HepG2 (cell line): Measurements from ENCODE around the gene ZCCHC9. TPM values are rescaled to one million over a fixed set of nuclear protein-coding genes. Genes with fewer than 3 reads are reported as not detected.

ENCODE experiments used
- ATAC-seq: fragments of 200-7000 bp; cut with Tn5 transposase; 3 replicates; pipeline ENCODE4 v1.9.1; 2020; ENCODE audit warnings: mild to moderate bottlenecking, moderate library complexity
- BruUV-seq: library from RNA; stranded (reverse); fragments of 400-500 nt; replicated peaks from 2 replicates; lab custom pipeline; 2021; lab: Mats Ljungman, UMichigan
- CTCF ChIA-PET: fragments of 300-600 bp; formaldehyde crosslinking; extraction: SDS; loops from one replicate; lab custom pipeline; 2021; ENCODE audit warnings: low total read pairs, inconsistent platforms, low intra/inter-chr PET ratio; lab: Yijun Ruan, JAX
- POLR2A ChIA-PET: fragments of 350-600 bp; sonication (Branson Sonifier 250); formaldehyde crosslinking; loops from one replicate; lab custom pipeline; 2020; ENCODE audit warnings: antibody characterized with exemption, inconsistent platforms; lab: Yijun Ruan, JAX
- DNase-seq: peaks from one replicate; pipeline ENCODE4 v3.0.0-alpha.2; 2015; ENCODE audit warnings: low spot score
- FAIRE-seq: peaks from 3 replicates; lab custom pipeline; 2011; peaks lifted over from hg19 to GRCh38; lab: Jason Lieb, UNC
- H2AFZ ChIP-seq: one replicate; pipeline ENCODE4 v1.6.1; 2011; ENCODE audit warnings: low read length, inconsistent platforms
- H3K27ac ChIP-seq: fragments of 300-600 bp; 3 replicates; pipeline ENCODE4 v1.8.0; 2011; ENCODE audit warnings: mixed run types, mild to moderate bottlenecking, mixed read lengths, low read length, inconsistent platforms; ENCODE audit not compliant: insufficient read depth; ENCODE audit errors: extremely low read length
- H3K27me3 ChIP-seq, 2 experiments: fragments of 200-600 bp in 1 of 2; 2 replicates in 1 of 2; 3 replicates in 1 of 2; pipeline versions ENCODE4 v1.6.0 to v1.8.0; 2011; ENCODE audit warnings: low read length in 2 of 2, mild to moderate bottlenecking in 2 of 2, moderate library complexity in 2 of 2, inconsistent platforms in 1 of 2; ENCODE audit not compliant: insufficient read depth in 2 of 2, control insufficient read depth in 1 of 2
- H3K36me3 ChIP-seq, 2 experiments: fragments of 200-600 bp in 1 of 2; replicated peaks in 1 of 2; 2 replicates in 1 of 2; 3 replicates in 1 of 2; pipeline versions ENCODE4 v1.5.1 to v1.8.0; 2011; ENCODE audit warnings: low read length in 2 of 2, inconsistent platforms in 1 of 2; ENCODE audit not compliant: insufficient read depth in 2 of 2, control insufficient read depth in 1 of 2
- H3K4me1 ChIP-seq: 2 replicates; pipeline ENCODE4 v1.5.1; 2012; ENCODE audit warnings: low read length, inconsistent platforms; ENCODE audit not compliant: insufficient read depth
- H3K4me2 ChIP-seq: 2 replicates; pipeline ENCODE4 v1.6.0; 2011; ENCODE audit warnings: low read depth, low read length, inconsistent platforms
- H3K4me3 ChIP-seq, 3 experiments: fragments of 200-600 bp in 1 of 3; sonication (generic), shearing (Covaris generic) in 1 of 3; replicated peaks in 1 of 3; 2 replicates each; pipeline ENCODE4 v1.5.1; 2011 to 2016; ENCODE audit warnings: low read length in 3 of 3, inconsistent platforms in 2 of 3, low read depth in 2 of 3, mild to moderate bottlenecking in 2 of 3, control low read depth in 1 of 3, mixed read lengths in 1 of 3; ENCODE audit not compliant: insufficient read depth in 1 of 3
- H3K79me2 ChIP-seq: one replicate; pipeline ENCODE4 v1.6.1; 2011; ENCODE audit warnings: low read length, inconsistent platforms; ENCODE audit not compliant: insufficient read depth
- H3K9ac ChIP-seq: 2 replicates; pipeline ENCODE4 v1.6.0; 2011; ENCODE audit warnings: mild to moderate bottlenecking, low read depth, low read length, inconsistent platforms; ENCODE audit not compliant: insufficient read depth
- H3K9me3 ChIP-seq: 2 replicates; pipeline ENCODE4 v1.5.1; 2012; ENCODE audit warnings: mild to moderate bottlenecking, low read length
- H4K20me1 ChIP-seq: 2 replicates; pipeline ENCODE4 v1.6.0; 2011; ENCODE audit warnings: inconsistent platforms, mild to moderate bottlenecking, low read length, moderate library complexity; ENCODE audit not compliant: insufficient read depth
- CBX2 ChIP-seq, 2 experiments: fragments of 200-600 bp in 1 of 2; sonication (generic); formaldehyde crosslinking in 1 of 2; IDR thresholded peaks; 2 replicates each; pipeline versions ENCODE4 v1.7.0 to v1.8.1; 2018 to 2022; ENCODE audit warnings: low read depth in 2 of 2, low read length in 1 of 2, mild to moderate bottlenecking in 1 of 2, missing genetic modification reagents in 1 of 2
- CREBL2 ChIP-seq: sonication (generic); formaldehyde crosslinking; IDR thresholded peaks from 2 replicates; pipeline ENCODE4 v1.8.1; 2023; ENCODE audit warnings: missing genetic modification reagents, mild to moderate bottlenecking, borderline replicate concordance
- DPF2 ChIP-seq: sonication (generic); formaldehyde crosslinking; IDR thresholded peaks from 2 replicates; pipeline ENCODE4 v1.4.0; 2020; ENCODE audit warnings: mild to moderate bottlenecking, low read depth, missing genetic modification reagents, borderline replicate concordance
- ELF1 ChIP-seq: sonication (generic); formaldehyde crosslinking; IDR thresholded peaks from 2 replicates; pipeline ENCODE4 v1.4.0; 2020; ENCODE audit warnings: missing genetic modification reagents
- GABPA ChIP-seq, 2 experiments: IDR thresholded peaks; 2 replicates each; pipeline ENCODE4 v1.6.1; 2011 to 2016; ENCODE audit warnings: low read depth in 2 of 2, low read length in 1 of 2, missing biosample characterization in 1 of 2, missing genetic modification characterization in 1 of 2
- HNRNPLL ChIP-seq: fragments of 200-400 bp; formaldehyde crosslinking; IDR thresholded peaks from 2 replicates; pipeline ENCODE4 v1.6.1; 2017; ENCODE audit warnings: mild to moderate bottlenecking, low read depth, low read length; ENCODE audit not compliant: poor library complexity, severe bottlenecking
- IKZF1 ChIP-seq: fragments of 450-650 bp; IDR thresholded peaks from 2 replicates; pipeline ENCODE4 v1.7.1; 2016
- MATR3 ChIP-seq: sonication (generic); formaldehyde crosslinking; IDR thresholded peaks from 2 replicates; pipeline ENCODE4 v1.4.0; 2020; ENCODE audit warnings: missing genetic modification reagents
- MZF1 ChIP-seq: sonication (generic); formaldehyde crosslinking; IDR thresholded peaks from 2 replicates; pipeline ENCODE4 v1.8.1; 2023; ENCODE audit warnings: mild to moderate bottlenecking, missing genetic modification reagents, borderline replicate concordance
- NFYC ChIP-seq: IDR thresholded peaks from 2 replicates; pipeline ENCODE4 v1.6.1; 2016; ENCODE audit warnings: missing genetic modification reagents, missing compliant biosample characterization
- NR0B2 ChIP-seq: sonication (generic); formaldehyde crosslinking; IDR thresholded peaks from 2 replicates; pipeline ENCODE4 v1.4.0; 2020; ENCODE audit warnings: mild to moderate bottlenecking, missing genetic modification reagents
- NRL ChIP-seq: sonication (generic); formaldehyde crosslinking; IDR thresholded peaks from 2 replicates; pipeline ENCODE4 v1.5.0; 2020; ENCODE audit warnings: missing genetic modification reagents, mild to moderate bottlenecking, moderate library complexity, borderline replicate concordance
- SAP130 ChIP-seq: IDR thresholded peaks from 2 replicates; pipeline ENCODE4 v1.6.1; 2016; ENCODE audit warnings: low read depth
- ZFY ChIP-seq: sonication (generic); formaldehyde crosslinking; IDR thresholded peaks from 2 replicates; pipeline ENCODE4 v1.4.0; 2020; ENCODE audit warnings: missing genetic modification reagents
- ZNF276 ChIP-seq: sonication (generic); formaldehyde crosslinking; IDR thresholded peaks from 2 replicates; pipeline ENCODE4 v1.4.0; 2020; ENCODE audit warnings: mild to moderate bottlenecking, low read depth, missing genetic modification reagents
- ZNF383 ChIP-seq: sonication (generic); formaldehyde crosslinking; IDR thresholded peaks from 2 replicates; pipeline ENCODE4 v1.4.0; 2020; ENCODE audit warnings: missing genetic modification reagents, mild to moderate bottlenecking, borderline replicate concordance
- ZNF512B ChIP-seq: sonication (generic); formaldehyde crosslinking; IDR thresholded peaks from 2 replicates; pipeline ENCODE4 v1.5.1; 2020; ENCODE audit warnings: missing genetic modification reagents, mild to moderate bottlenecking, borderline replicate concordance
- ZNF605 ChIP-seq: sonication (generic); formaldehyde crosslinking; IDR thresholded peaks from 2 replicates; pipeline ENCODE4 v1.8.0; 2022; ENCODE audit warnings: mild to moderate bottlenecking, missing genetic modification reagents
- ZNF790 ChIP-seq: sonication (generic); formaldehyde crosslinking; IDR thresholded peaks from 2 replicates; pipeline ENCODE4 v1.8.0; 2022; ENCODE audit warnings: missing genetic modification reagents, mild to moderate bottlenecking, borderline replicate concordance
- in situ Hi-C: cut with HindIII; loops from 2 replicates; pipeline ENCODE4 v1.10.0; 2017; ENCODE audit warnings: low pct_unique_long_range_greater_than_20kb; ENCODE audit not compliant: extremely low pct_ligation_motif_present
- intact Hi-C: fragments of 100-400 bp; cut with micrococcal nuclease; formaldehyde crosslinking; loops from one replicate; pipeline ENCODE4 v1.10.0; 2022; ENCODE audit not compliant: unreplicated experiment
- polyA plus RNA-seq, 8 experiments: library from polyadenylated mRNA; depleted of rRNA in 3 of 8; stranded (reverse) in 7 of 8; unstranded in 1 of 8; fragments of >200 nt; fragmentation: Illumina TruSeq in 4 of 8; extraction: Trizol in 4 of 8; gene quantifications; 2 replicates each; pipeline versions ENCODE4 v1.2.1 to v1.2.3, GENCODE V29; 2011 to 2016; ENCODE audit warnings: low read depth in 4 of 8, missing spikeins in 1 of 8, mixed read lengths in 1 of 8; ENCODE audit not compliant: insufficient read depth in 1 of 8
- total RNA-seq, 5 experiments: library from RNA; depleted of rRNA; stranded (reverse); fragments of >200 nt; fragmentation: Illumina TruSeq; extraction: Trizol; gene quantifications; 2 replicates each; pipeline ENCODE4 v1.2.3, GENCODE V29; 2016; ENCODE audit warnings: low read depth in 1 of 5

ZCCHC9 gene
- total and polyA plus RNA-seq, 2 of the 13 experiments (the other 11 are each of a cell fraction or from before 2014, with no cell fraction given): 28.7 to 52.5 TPM

GRCh38 chr5:81265101-81265500 is 36.3 kb upstream of the ZCCHC9 start:
- Histone ChIP-seq H3K27ac (no peak overlapping the region), H3K36me3 (no peaks in the 10 kb centered on the region), H4K20me1 (no peaks in the 10 kb centered on the region), H3K27me3 (no peaks in the 10 kb centered on the region), H3K4me3 (no peak overlapping the region), H3K79me2 (peaks cover 5% of the 10 kb centered on the region), H3K4me2 (no peak overlapping the region), H2AFZ (no peak overlapping the region), H3K9me3 (no peaks in the 10 kb centered on the region), H3K4me1 (peaks cover 20% of the 10 kb centered on the region), H3K9ac (no peak overlapping the region)
- POLR2A ChIA-PET: no interaction called here
- intact Hi-C loops (no loop called here), in situ Hi-C loops (no loop called here)
- BruUV-seq: no TSS peak
- FAIRE-seq (no peak), ATAC-seq (no peak), DNase-seq (no peak)
- CTCF ChIA-PET: no interaction called here
- TF ChIP-seq ELF1 (CRISPR knock-in tag) (no peak), ZNF605 (CRISPR knock-in tag) (no peak), NRL (CRISPR knock-in tag) (no peak), ZNF276 (CRISPR knock-in tag) (no peak), ZNF790 (CRISPR knock-in tag) (no peak), ZFY (no peak), MZF1 (no peak), NFYC (CRISPR knock-in tag) (no peak), GABPA (IDR thresholded peaks at IDR 0.05; ENCODE audit: low read depth, low read length) (no peak), GABPA (CRISPR knock-in tag; IDR thresholded peaks at IDR 0.05; ENCODE audit: low read depth) (no peak), MATR3 (CRISPR knock-in tag) (no peak), CBX2 (IDR thresholded peaks at IDR 0.05; ENCODE audit: low read depth, low read length) (no peak), CBX2 (CRISPR knock-in tag; IDR thresholded peaks at IDR 0.05; ENCODE audit: low read depth) (no peak), NR0B2 (no peak), IKZF1 (no peak), ZNF383 (CRISPR knock-in tag) (no peak), DPF2 (CRISPR knock-in tag) (no peak), CREBL2 (CRISPR knock-in tag) (no peak), HNRNPLL (no peak), ZNF512B (CRISPR knock-in tag) (no peak), SAP130 (CRISPR knock-in tag) (no peak)
